GM19395 (cell line): ENCODE results near the gene SKA3.
"Not testable (repeated sequence)": the region's sequence is repeated elsewhere in the genome, so short reads cannot be mapped to it uniquely, and the experiment has no call there.

Experiments
- ATAC-seq: cut with Tn5 transposase; IDR thresholded peaks from one replicate; pipeline ENCODE4 v1.9.1; 2021; ENCODE audit warnings: mild to moderate bottlenecking, moderate library complexity; ENCODE audit not compliant: unreplicated experiment

Gene SKA3

DNA sequence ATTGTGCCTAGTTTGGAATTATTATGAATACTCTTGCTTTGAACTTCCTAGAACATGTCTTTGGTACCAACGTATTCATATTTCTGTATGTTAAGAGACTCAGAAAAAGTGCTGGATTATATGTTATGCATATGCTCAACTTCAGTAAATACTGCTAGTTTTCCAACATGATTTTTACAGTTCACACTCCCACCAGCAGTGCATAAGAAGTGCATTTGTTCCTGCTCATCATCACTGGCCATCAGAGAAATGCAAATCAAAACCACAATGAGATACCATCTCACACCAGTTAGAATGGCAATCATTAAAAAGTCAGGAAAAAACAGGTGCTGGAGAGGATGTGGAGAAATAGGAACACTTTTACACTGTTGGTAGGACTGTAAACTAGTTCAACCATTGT, 2.6 kb downstream of the SKA3 start:
- not testable (repeated sequence) for ATAC-seq

DNA sequence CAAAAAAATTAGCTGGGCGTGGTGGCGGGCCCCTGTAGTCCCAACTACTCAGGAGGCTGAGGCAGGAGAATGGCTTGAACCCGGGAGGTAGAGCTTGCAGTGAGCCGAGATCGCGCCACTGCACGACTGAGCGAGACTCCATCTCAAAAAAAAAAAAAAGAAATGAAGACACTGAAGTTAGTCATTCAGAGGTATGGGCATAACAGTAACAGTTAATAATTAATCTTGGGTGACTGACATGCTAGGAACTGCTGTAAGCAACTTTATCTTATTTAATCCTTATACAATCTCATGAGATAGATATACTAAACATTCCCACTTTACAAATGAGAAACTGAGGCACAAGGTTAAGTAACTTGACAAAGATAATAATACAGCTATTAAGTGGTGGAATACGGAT, 4.9 kb downstream of the SKA3 start:
- no peak for ATAC-seq

DNA sequence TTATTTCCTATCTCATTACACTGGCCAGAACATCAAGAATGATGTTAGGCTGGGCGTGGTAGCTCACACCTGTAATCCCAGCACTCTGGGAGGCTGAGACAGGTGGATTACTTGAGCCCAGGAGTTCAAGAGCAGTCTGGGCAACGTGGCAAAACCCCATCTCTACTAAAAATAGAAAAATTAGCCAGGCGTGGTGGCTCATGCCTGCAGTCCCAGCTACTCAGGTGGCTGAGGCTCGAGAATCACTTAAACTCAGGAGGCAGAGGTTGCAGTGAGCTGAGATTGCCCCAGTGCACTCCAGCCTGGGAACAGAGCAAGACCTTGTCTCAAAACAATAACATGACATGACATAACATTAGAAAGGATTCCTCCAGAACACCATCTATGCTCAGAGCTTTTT, 10.7 kb downstream of the SKA3 start:
- ATAC-seq: not testable (repeated sequence)

DNA sequence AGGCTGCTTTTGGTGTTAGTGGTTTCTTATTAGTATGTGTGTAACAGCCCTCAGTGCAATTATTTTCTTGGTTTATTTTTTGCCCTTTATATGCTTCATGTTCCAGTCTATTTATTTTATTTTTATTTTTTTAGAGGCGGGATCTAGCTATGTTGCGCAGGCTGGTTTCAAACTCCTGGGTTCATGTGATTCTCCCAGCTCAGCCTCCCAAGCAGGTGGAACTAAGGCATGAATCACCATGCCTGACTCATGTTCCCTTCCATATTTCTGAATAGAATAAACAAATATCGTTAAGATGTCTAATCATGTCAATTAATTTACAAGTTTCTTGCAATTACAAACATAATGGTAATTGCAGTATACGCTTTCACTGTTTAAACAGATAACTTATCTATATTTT, 11.7 kb downstream of the SKA3 start:
- ATAC-seq: no peak

DNA sequence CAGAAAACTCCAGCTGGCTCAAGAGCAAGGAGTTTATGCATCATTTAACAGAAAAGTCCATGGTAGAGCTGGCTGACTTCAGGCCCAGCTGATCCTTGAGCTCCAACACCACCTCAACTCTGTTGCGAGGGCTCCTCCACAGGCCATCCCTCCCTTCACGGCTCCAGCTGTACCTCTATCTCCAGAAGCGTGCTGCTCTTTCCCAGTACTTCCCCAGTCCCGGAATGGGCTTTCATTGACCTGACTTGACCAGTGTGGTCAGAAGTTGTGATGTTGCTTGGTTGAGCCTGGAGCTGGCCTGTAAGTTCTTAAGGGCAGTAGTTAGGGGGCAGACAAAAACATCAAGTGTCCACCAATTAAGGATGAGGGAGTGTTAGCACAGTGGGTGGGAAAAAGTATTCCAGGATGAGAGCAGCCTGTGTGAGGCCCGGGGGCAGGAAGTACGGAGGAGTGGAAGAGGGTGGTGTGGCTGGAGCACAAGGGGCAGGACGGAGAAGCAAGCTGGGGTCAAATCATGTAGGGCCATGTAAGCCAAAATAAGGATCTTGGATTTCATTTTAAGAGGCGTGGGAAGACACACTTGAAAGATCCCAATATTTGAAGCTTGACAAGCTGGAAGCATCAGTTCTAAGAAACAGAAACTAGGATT, 24.0 kb downstream of the SKA3 start:
- no peak for ATAC-seq

DNA sequence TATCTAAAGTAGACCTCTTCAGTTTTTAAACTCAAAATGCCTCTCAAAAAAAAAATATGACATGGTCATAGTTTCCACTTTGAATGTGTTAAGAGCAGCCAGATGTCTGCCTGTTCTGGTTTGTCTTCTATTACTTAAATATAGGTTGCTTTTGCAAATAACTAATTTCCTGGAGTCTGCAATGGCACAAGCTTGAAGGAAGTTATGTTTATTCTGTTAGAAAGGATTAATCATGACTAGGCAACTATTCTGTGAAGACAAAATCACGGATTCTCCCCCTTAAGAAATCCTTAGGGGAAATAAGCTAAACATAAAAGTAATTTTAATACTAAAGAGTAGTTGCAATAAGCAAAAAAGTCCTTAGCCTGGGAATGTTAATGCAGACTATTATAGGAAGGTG, 26.3 kb downstream of the SKA3 start:
- ATAC-seq: no peak

DNA sequence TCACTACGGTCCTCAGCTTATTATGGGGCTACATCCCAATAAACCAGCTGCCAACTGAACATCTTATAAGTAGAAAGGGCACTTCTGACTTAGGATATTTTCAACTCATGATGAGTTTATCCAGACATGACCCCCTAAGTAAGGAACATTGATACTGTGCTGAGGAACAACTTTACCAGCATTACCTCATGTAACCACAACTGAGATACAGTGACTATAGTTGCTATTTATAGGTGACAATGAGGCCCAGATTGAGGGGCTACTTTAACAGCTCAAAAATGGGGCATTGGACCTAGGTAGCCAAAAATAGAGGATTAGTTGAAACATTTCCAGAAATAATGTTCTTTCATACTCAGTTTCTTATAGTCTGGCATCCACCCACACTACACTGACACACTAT, 26.8 kb downstream of the SKA3 start:
- no peak for ATAC-seq

DNA sequence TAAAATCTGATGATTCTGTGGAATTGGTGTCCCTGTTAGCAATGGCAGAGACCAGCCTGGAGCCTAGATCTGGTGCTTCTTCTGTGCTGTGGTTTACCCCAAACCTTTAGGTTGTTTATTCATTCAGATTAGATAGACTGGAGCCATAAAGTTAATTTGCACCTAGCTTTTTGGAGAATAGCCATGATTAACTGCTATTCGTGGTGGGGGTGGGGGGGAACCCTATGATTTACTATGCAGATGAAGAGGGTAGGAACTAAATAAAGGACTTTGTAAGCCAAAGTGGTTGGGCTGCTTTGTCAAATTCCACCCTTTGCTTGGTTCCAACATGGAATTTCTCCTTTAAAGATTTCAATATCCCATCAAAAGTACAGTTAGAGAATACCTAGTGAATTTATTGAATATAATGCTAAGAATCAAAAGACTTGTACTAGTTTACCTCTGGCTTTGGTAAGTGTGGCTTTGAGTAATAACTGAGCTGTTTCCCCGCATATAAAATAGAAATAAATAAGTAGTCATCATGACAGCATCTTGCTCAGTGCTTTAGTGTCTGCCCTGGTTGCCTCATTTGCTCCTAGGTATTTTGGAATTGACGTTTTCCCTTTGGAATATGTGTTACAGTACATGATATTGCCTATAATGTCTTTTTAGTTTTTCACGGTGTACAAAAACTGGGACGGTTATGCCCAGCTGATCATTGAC, 27.6 kb downstream of the SKA3 start:
- ATAC-seq: no peak

DNA sequence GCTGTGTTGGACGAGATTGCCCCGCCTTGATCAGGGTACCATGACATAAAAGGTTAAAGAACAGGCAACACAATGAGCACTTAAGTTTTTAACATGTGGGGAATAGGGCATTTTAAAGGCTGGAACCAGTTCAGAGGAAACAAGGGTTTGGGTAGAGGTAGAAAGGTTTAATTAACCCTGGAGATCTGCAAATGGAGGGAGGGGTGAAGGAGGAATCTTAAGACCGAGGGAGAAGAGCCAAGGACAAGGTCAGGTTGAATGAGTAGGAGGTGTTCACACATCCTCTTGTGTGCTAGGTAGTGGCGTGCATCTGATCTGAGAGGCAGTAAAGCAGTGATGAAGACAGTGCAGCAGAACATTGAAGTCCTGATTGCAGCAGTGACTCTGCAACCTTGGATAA, 28.5 kb downstream of the SKA3 start:
- ATAC-seq: no peak

DNA sequence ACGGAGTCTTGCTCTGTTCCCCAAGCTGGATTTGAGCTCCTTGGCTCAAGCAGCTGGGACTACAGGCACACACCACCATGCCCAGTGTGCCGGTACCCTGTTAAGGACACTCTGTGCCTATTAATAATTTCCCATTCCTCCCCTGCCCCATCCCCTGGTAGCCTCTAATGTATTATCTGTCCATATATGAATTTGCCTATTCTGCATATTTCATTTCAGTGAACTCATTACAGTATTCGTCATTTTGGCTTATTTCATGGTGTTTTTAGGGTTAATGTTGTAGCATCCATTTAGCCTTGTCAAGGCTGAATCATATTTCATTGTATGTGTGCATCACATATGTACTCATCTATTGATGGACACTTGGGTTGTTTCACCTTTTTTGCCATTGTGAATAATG, 33.6 kb downstream of the SKA3 start:
- no peak for ATAC-seq

DNA sequence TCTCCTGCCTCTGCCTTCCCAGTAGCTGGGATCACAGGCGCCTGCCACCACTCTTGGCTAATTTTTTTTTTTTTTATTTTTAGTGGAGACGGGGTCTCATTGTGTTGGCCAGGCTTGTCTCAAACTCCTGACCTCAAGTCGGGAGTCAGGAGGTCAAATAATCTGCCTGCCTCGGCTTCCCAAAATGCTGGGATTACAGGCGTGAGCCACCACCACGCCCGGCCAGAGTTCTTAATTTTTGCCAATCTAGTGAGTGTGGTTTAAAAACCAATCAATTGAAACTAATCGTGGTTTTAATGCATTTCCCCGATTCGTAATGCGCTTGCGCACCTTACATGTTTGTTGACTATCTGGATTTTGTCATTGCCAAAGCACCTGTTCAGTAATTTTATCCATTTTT, 37.0 kb downstream of the SKA3 start:
- ATAC-seq: no peak

DNA sequence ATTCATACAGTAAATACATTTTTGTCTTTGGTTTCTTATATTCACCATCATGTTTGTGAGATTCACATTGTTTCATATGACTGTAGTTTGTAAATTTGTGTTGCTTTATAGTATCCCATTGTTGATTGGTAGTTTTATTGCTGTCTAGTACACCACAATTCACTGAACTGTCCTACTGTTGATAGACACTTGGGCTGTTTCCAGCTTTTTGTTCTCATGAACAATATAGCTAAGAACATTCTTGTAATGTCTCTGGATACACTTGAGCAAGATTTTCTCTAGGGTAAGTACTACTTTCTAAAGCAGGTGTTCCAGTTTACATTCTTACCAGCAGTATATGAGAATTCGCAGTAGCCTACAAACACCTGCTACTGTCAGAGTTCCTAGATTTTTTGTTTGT, 37.8 kb downstream of the SKA3 start:
- ATAC-seq: no peak

DNA sequence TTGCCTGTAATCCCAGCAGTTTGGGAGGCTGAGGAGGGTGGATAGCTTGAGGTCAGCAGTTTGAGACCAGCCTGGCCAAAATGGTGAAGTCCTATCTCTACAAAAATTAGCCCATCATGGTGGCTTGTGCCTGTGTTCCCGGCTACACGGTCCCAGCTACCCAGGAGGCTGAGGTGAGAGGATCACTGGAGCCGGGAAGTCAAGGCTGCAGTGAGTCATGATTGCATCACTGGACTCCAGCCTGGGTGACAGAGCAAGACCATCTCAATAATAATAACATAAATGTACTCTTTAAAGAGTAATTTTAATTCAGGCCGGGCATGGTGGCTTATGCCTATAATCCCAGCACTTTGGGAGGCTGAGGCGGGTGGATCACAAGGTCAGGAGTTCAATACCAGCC, 38.7 kb downstream of the SKA3 start:
- ATAC-seq: no peak

DNA sequence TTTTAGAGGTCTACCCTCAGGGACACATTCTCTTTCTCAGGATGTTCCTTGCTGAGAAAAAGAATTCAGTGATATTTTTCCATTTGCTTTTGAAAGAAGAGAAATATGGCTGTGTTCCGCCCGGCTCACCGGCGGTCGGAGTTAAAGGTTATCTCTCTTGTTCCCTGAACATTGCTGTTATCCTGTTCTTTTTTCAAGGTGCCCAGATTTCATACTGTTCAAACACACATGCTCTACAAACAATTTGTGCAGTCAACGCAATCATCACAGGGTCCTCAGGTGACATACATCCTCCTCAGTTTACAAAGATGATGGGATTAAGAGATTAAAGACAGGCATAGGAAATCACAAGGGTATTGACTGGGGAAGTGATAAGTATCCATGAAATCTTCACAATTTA, 40.5 kb downstream of the SKA3 start:
- not testable (repeated sequence) for ATAC-seq

DNA sequence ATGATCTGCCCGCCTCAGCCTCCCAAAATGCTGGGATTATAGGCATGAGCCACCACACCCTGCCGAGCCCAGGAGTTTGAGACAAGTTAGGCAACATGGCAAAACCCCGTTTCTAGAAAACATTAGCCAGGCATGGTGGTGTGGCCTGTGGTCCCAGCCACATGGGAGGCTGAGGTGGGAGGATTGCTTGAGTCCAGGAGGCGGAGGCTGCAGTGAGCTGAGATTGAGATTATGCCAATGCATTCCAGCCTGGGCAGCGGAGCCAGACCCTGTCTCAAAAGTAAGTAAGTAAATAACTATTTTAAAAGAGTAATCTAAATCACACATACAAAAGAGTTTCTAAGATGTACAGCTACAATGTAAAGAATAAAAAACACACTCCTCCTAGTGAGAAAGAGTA, 41.9 kb downstream of the SKA3 start:
- no peak for ATAC-seq

DNA sequence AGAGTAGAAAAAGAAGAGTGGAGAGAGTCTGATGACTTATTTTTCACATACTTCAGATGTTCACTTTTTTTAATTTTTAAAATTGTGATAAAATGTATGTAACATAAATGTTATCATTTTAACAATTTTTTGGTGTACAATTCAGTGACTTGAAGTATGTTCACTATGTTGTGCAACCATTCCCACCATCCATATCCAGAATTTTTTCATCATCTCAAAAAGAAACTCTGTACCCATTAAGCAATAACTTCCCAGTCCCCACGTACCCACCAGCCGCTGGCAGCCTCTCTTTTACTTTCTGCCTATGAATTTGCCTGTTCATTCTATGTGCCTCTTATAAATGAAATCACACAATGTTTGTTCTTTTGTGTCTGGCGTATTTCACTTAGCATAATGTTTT, 43.3 kb downstream of the SKA3 start:
- ATAC-seq: no peak

DNA sequence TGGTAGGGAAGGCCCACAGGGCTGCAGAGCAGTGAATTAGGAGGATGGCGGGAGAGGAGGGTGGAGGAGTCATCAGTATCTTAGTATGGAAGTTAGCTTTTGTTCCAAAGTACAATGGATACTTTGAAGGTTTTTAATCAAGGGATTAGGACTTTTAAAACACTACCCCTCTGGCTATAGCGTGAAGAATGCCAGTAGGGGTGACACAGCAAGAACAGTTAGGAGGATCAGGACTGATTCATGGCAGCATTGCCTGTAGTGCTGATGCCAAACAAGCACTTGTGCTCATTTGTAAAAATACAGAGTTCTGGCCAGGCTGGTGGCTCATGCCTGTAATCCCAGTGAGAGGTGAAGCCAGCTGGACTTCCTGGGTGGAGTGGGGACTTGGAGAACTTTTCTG, 46.2 kb downstream of the SKA3 start:
- no peak for ATAC-seq

DNA sequence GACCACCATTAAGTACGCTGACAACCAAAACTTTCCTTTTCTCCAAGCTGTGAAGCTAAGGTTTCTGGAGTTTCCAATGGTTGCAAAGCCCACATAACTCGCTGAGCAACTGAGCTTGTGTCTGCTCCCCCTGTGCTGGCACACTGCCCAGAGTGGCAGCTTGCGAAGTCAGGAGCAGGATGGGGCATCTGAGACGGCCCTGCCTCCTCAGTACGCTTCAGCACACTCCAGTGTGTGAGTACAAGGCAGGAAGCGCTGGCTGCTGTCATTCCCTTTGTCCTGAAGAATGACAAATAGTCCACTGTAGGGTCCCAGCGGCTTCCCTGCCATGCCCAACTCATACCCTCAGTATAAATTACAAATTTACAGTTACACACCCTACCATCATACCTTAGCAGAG, 51.5 kb downstream of the SKA3 start:
- no peak for ATAC-seq

DNA sequence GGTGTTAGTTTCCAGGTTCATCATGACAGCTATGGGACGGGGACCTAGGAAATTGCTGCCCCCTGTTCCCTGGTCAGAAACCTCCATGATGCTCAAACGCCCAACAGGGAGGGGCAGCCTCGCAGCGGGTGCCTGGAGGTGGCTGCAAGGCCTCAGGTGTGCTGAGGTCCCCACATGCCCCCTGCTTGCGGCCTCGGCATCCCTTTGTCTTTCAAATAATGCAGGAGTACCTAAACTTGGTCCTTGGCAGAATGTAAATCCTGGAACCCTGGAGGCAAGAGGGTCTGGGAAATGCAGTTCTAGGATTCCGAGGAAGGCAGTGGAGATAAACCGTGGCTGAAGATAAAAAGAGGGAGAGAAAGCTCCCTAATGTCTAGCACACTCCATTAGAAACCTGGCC, 52.4 kb downstream of the SKA3 start:
- ATAC-seq: no peak

DNA sequence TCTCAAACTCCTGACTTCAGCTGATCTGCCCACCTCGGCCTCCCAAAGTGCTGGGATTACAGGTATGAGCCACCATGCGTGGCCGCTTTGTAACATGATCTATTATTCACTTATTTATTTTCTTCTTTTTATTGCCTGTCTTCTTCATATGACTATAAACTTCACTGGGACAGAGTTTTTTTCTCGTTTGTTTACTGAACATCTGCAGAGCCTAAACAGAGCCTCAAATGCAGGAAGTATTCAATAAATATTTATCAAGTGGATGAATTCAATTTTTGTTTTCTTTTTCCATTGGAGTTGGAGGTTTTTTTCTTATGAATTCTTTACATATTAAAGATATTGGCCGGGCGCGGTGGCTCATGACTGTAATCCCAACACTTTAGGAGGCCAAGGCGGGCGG, 54.7 kb downstream of the SKA3 start:
- no peak for ATAC-seq

DNA sequence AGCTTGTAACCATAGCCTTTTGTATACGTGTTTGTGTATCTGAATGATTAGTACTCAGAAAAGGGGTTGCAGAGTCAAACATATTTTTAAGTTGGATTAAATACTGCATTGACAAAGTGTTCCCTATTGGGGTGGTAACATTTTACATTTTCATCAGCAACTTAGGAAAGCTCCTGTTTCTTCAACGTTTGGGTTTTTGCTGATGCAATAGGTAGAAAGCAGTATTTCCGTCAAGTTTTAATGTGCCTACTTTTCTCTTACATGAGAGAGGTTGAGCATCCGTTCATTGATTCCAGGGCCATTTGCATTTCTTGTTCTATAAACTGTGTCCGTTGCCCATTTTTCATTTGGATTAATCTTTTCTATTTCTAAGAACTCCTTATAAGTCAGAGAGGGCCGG, 56.2 kb downstream of the SKA3 start:
- ATAC-seq: no peak

DNA sequence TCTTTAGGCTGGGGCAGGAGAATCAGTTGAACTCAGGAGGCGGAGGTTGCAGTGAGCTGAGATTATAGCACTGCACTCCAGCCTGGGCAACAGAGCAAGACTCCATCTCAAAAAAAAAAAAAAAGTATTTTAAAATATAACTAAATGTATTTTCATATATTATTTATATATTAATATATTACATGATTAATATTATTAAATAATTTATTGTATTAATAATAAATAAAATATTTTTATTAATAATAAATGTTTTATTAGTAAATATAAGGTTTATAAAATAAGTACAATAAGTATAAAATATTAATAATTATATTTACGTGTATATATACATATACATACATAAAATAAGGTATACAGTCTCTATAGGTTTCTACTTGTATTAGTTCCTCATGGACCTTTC, 56.8 kb downstream of the SKA3 start:
- ATAC-seq: no peak

DNA sequence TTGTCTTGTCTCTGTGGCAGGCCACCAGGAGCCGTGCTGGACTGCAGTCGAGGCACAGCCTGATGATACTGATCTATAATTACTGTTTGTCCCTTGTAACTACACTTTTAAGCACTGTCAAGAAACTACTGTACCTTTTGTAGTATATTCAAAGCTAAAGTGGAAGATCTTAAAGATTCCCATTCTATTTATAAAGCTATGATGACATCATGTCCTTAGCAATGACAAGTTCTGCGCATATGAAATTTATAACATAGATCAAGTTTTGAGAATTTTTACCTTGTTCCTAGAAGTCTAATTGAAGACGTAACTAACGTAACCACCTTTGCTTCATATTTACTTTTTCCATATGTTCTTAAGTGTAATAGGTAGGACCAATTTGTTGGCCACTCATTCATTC, 58.2 kb downstream of the SKA3 start:
- ATAC-seq: no peak
